IMR-90 (cell line): ENCODE data around the gene FOXN4. TPM values are rescaled to one million over a fixed set of nuclear protein-coding genes. Genes with fewer than 3 reads are reported as not detected.

Experiments used
- ATAC-seq: fragments of 200-7000 bp; cut with Tn5 transposase; 2 replicates; pipeline ENCODE4 v1.9.1; 2020; ENCODE audit warnings: low read depth, mild to moderate bottlenecking, moderate library complexity
- BruUV-seq: library from RNA; stranded (reverse); fragments of 400-500 nt; replicated peaks from 2 replicates; lab custom pipeline; 2021; lab: Mats Ljungman, UMichigan
- CTCF ChIA-PET: fragments of 300-600 bp; formaldehyde crosslinking; extraction: SDS; loops from one replicate; lab custom pipeline; 2021; ENCODE audit warnings: antibody characterized with exemption; lab: Yijun Ruan, JAX
- POLR2A ChIA-PET: fragments of 300-600 bp; sonication (Branson Sonifier 250); formaldehyde crosslinking; loops from one replicate; lab custom pipeline; 2022; ENCODE audit warnings: antibody characterized with exemption; ENCODE audit not compliant: unreplicated experiment; lab: Charles Lee
- DNase-seq: peaks from one replicate; pipeline ENCODE4 v3.0.0; 2013
- H2AFZ ChIP-seq: replicated peaks from 2 replicates; pipeline ENCODE3; 2013; ENCODE audit warnings: low read length, mild to moderate bottlenecking; ENCODE audit not compliant: poor library complexity
- H2AK5ac ChIP-seq: 2 replicates; pipeline ENCODE4 v1.6.1; 2013; ENCODE audit warnings: low read depth, low read length, inconsistent platforms
- H2AK9ac ChIP-seq: replicated peaks from 2 replicates; pipeline ENCODE3; 2013; ENCODE audit warnings: mild to moderate bottlenecking, low read depth, low read length, moderate library complexity; ENCODE audit not compliant: poor library complexity
- H2BK120ac ChIP-seq: 2 replicates; pipeline ENCODE4 v1.6.1; 2013; ENCODE audit warnings: low read depth, low read length, inconsistent platforms
- H2BK15ac ChIP-seq: 3 replicates; pipeline ENCODE4 v1.6.1; 2013; ENCODE audit warnings: low read depth, low read length, inconsistent platforms
- H2BK20ac ChIP-seq: 2 replicates; pipeline ENCODE4 v1.6.1; 2013; ENCODE audit warnings: low read depth, mild to moderate bottlenecking, inconsistent platforms, low read length, moderate library complexity
- H2BK5ac ChIP-seq: 2 replicates; pipeline ENCODE4 v1.6.1; 2013; ENCODE audit warnings: mild to moderate bottlenecking, low read depth, low read length, inconsistent platforms; ENCODE audit not compliant: poor library complexity, severe bottlenecking
- H3K14ac ChIP-seq: replicated peaks from 2 replicates; pipeline ENCODE4 v1.6.1; 2013; ENCODE audit warnings: low read depth, low read length, inconsistent platforms
- H3K18ac ChIP-seq: 2 replicates; pipeline ENCODE4 v1.6.1; 2013; ENCODE audit warnings: low read depth, low read length, control low read depth
- H3K23ac ChIP-seq: 2 replicates; pipeline ENCODE4 v1.6.1; 2013; ENCODE audit warnings: low read depth, low read length, inconsistent platforms
- H3K27ac ChIP-seq: 2 replicates; pipeline ENCODE4 v1.5.1; 2013; ENCODE audit warnings: mild to moderate bottlenecking, control low read depth, low read length; ENCODE audit not compliant: insufficient read depth
- H3K27me3 ChIP-seq: 2 replicates; pipeline ENCODE4 v1.6.1; 2013; ENCODE audit warnings: low read length; ENCODE audit not compliant: control insufficient read depth, insufficient read depth
- H3K36me3 ChIP-seq: 2 replicates; pipeline ENCODE4 v1.6.1; 2013; ENCODE audit warnings: low read length, mixed read lengths; ENCODE audit not compliant: control insufficient read depth, insufficient read depth
- H3K4ac ChIP-seq: 2 replicates; pipeline ENCODE4 v1.6.1; 2013; ENCODE audit warnings: low read depth, low read length, inconsistent platforms
- H3K4me1 ChIP-seq: 2 replicates; pipeline ENCODE4 v1.6.1; 2013; ENCODE audit warnings: low read length, mixed read lengths; ENCODE audit not compliant: control insufficient read depth, insufficient read depth
- H3K4me2 ChIP-seq: 2 replicates; pipeline ENCODE4 v1.6.1; 2013; ENCODE audit warnings: low read depth, mild to moderate bottlenecking, control low read depth, low read length, moderate library complexity
- H3K4me3 ChIP-seq: 2 replicates; pipeline ENCODE4 v1.5.1; 2013; ENCODE audit warnings: low read depth, mild to moderate bottlenecking, control low read depth, low read length, moderate library complexity; ENCODE audit not compliant: insufficient read depth
- H3K56ac ChIP-seq: 2 replicates; pipeline ENCODE4 v1.6.1; 2013; ENCODE audit warnings: low read length, inconsistent platforms; ENCODE audit not compliant: insufficient read depth; ENCODE audit errors: extremely low read depth
- H3K79me1 ChIP-seq, 2 experiments: 2 replicates each; pipeline ENCODE4 v1.6.1; 2013; ENCODE audit warnings: low read length in 2 of 2, inconsistent platforms in 1 of 2, low read depth in 1 of 2
- H3K9ac ChIP-seq: 2 replicates; pipeline ENCODE4 v1.6.1; 2013; ENCODE audit warnings: low read depth, low read length, control low read depth
- H3K9me1 ChIP-seq: 2 replicates; pipeline ENCODE4 v1.6.1; 2013; ENCODE audit warnings: low read length, inconsistent platforms; ENCODE audit not compliant: insufficient read depth
- H3K9me3 ChIP-seq: 2 replicates; pipeline ENCODE4 v1.6.1; 2013; ENCODE audit warnings: low read length; ENCODE audit not compliant: control insufficient read depth, insufficient read depth
- H4K20me1 ChIP-seq: 2 replicates; pipeline ENCODE4 v1.6.1; 2013; ENCODE audit warnings: low read length, inconsistent platforms; ENCODE audit not compliant: insufficient read depth
- H4K5ac ChIP-seq: 2 replicates; pipeline ENCODE4 v1.6.1; 2013; ENCODE audit warnings: mild to moderate bottlenecking, low read depth, low read length, control low read depth
- H4K8ac ChIP-seq, 2 experiments: 2 replicates each; pipeline ENCODE4 v1.6.1; 2013; ENCODE audit warnings: low read depth in 2 of 2, low read length in 2 of 2, control low read depth in 1 of 2, inconsistent platforms in 1 of 2
- H4K91ac ChIP-seq: 2 replicates; pipeline ENCODE4 v1.6.1; 2013; ENCODE audit warnings: low read depth, low read length, inconsistent platforms; ENCODE audit not compliant: insufficient read depth
- CEBPB ChIP-seq: IDR thresholded peaks from 2 replicates; pipeline ENCODE4 v1.6.1; 2012; ENCODE audit warnings: low read depth, low read length, improper control_type of control experiment
- CHD1 ChIP-seq: IDR thresholded peaks from 2 replicates; pipeline ENCODE4 v1.6.1; 2012; ENCODE audit warnings: low read depth, low read length, improper control_type of control experiment
- FOS ChIP-seq: fragments of 150-350 bp; IDR thresholded peaks from 2 replicates; pipeline ENCODE4 v1.6.1; 2016; ENCODE audit warnings: low read depth, low read length
- MAFK ChIP-seq: IDR thresholded peaks from 2 replicates; pipeline ENCODE4 v1.6.1; 2012; ENCODE audit warnings: low read depth, low read length, improper control_type of control experiment
- MXI1 ChIP-seq: IDR thresholded peaks from 2 replicates; pipeline ENCODE4 v1.6.1; 2012; ENCODE audit warnings: low read depth, mild to moderate bottlenecking, low read length, moderate library complexity, borderline replicate concordance
- NFE2L2 ChIP-seq: fragments of 150-350 bp; IDR thresholded peaks from 2 replicates; pipeline ENCODE4 v1.6.1; 2016; ENCODE audit warnings: low read depth, mild to moderate bottlenecking, low read length
- POLR2A ChIP-seq: IDR thresholded peaks from 2 replicates; pipeline ENCODE4 v1.6.1; 2012; ENCODE audit warnings: mild to moderate bottlenecking, low read depth, low read length
- RAD21 ChIP-seq: IDR thresholded peaks from 2 replicates; pipeline ENCODE4 v1.6.1; 2012; ENCODE audit warnings: low read length, improper control_type of control experiment
- RCOR1 ChIP-seq: IDR thresholded peaks from 2 replicates; pipeline ENCODE4 v1.6.1; 2012; ENCODE audit warnings: mild to moderate bottlenecking, low read length, improper control_type of control experiment; ENCODE audit not compliant: insufficient replicate concordance
- RFX5 ChIP-seq: IDR thresholded peaks from 2 replicates; pipeline ENCODE4 v1.8.0; 2012; ENCODE audit warnings: low read depth, mild to moderate bottlenecking, low read length, moderate library complexity
- SMC3 ChIP-seq: fragments of 150-350 bp; IDR thresholded peaks from 2 replicates; pipeline ENCODE4 v1.6.1; 2016; ENCODE audit warnings: low read depth, mild to moderate bottlenecking, antibody characterized with exemption, low read length, moderate library complexity
- WGBS, 2 experiments: methylation state at CpG; one replicate each; pipeline versions ENCODE4 v1.1.5 to v1.1.7; 2013; ENCODE audit warnings: missing lambda C conversion rate in 2 of 2; ENCODE audit not compliant: insufficient read length in 1 of 2; ENCODE audit errors: extremely low coverage in 2 of 2; 5-methylcytosine and 5-hydroxymethylcytosine counted together
- dilution Hi-C: fragments of 300-500 bp; cut with HindIII; formaldehyde crosslinking; loops from one replicate; pipeline ENCODE4 v1.14.3; 2018; ENCODE audit warnings: low sequenced_read_pairs; ENCODE audit not compliant: unreplicated experiment
- in situ Hi-C: fragments of 300-500 bp; cut with MboI; formaldehyde crosslinking; loops from 3 replicates; pipeline ENCODE4 v1.14.3; 2019; ENCODE audit warnings: low sequenced_read_pairs, inconsistent platforms, mixed read lengths
- intact Hi-C: fragments of 100-400 bp; cut with micrococcal nuclease; formaldehyde crosslinking; loops from 2 replicates; pipeline ENCODE4 v1.10.0; 2022
- polyA plus RNA-seq, 3 experiments: library from polyadenylated mRNA; depleted of rRNA; stranded (reverse); fragments of >200 nt; gene quantifications; 2 replicates each; pipeline ENCODE4 v1.2.3, GENCODE V29; 2012; ENCODE audit warnings: low replicate concordance in 1 of 3
- total RNA-seq: library from RNA; depleted of rRNA; stranded (reverse); fragments of >200 nt; gene quantifications from 2 replicates; pipeline ENCODE4 v1.2.3, GENCODE V29; 2012
- TF ChIP-seq, protein P1 (sequence below): conservative IDR thresholded peaks from 2 replicates; pipeline ENCODE4 v1.5.1; 2012; ENCODE audit warnings: mild to moderate bottlenecking, low read depth, low read length, improper control_type of control experiment
- TF ChIP-seq, protein P2 (sequence below): fragments of 150-350 bp; IDR thresholded peaks from 2 replicates; pipeline ENCODE4 v1.6.1; 2017; ENCODE audit warnings: mild to moderate bottlenecking, antibody characterized with exemption, low read length, low read depth

FOXN4 gene
- total and polyA plus RNA-seq, 2 of the 4 experiments (the other 2 are of a cell fraction): not detected

DNA sequence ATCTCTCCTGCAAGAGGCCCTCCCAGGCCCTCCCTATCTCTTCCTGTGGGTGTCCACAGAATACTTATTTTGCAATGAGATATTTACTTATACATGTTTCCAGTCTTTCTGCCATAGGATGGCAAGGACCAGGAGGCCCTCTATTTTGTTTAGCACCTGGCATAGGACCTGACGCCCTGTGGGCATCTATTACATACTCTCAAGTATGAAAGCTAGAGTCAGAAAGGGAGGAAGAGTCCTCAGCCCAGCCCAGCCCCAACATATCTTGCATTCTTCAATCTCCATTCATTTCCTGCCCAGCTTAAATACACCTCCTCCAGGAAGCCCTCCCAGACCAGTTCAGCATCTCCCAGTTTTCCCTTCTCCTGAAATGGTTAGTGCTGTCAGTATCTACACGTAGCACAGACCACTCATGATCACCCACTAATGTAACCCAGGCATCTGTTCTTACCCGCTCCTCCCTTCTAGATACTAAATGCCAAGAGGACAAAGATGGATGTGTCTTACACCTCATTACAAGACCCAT is 7.4 kb downstream of the FOXN4 start:
- Histone ChIP-seq H3K4me3 (no peak overlapping the region), H3K56ac (no peak overlapping the region), H3K18ac (no peak overlapping the region), H2BK20ac (no peak overlapping the region), H2BK5ac (no peak overlapping the region), H4K20me1 (no peaks in the 10 kb centered on the region), H3K9me3 (no peaks in the 10 kb centered on the region), H3K4ac (no peak overlapping the region), H3K14ac (no peak overlapping the region), H3K9me1 (no peaks in the 10 kb centered on the region), H2AK5ac (no peak overlapping the region), H3K4me2 (no peak overlapping the region), H3K27ac (no peak overlapping the region), H4K8ac (no peak overlapping the region), H2BK120ac (no peak overlapping the region), H2AFZ (no peak overlapping the region), H4K5ac (no peak overlapping the region), H3K23ac (no peak overlapping the region), H2BK15ac (no peak overlapping the region), H4K91ac (no peak overlapping the region), H2AK9ac (no peak overlapping the region), H3K27me3 (peaks cover 26% of the 10 kb centered on the region), H3K79me1 (no peaks in the 10 kb centered on the region), H3K4me1 (no peaks in the 10 kb centered on the region), H3K36me3 (no peaks in the 10 kb centered on the region), H3K9ac (no peak overlapping the region)
- WGBS, 2 experiments: 56% methylated on average over 1 of the region's 3 CpGs; no CpG with 5 or more reads in 1 of the 2 experiments
- ChIA-PET POLR2A (no interaction called here), CTCF (interaction anchor here (0.6 kb wide), 1 partner anchor 22 kb away, joined by 7 read pairs; no protein-coding TSS in a partner anchor)
- intact Hi-C loops (no loop called here), dilution Hi-C loops (no loop called here), in situ Hi-C loops (no loop called here)
- no TSS peak for BruUV-seq
- TF ChIP-seq CEBPB (no peak), CHD1 (no peak), RCOR1 (no peak), RAD21 (no peak), NFE2L2 (no peak), MAFK (no peak), SMC3 (no peak), RFX5 (no peak), FOS (no peak), POLR2A (no peak), MXI1 (no peak)
- TF ChIP-seq, protein P1, sequence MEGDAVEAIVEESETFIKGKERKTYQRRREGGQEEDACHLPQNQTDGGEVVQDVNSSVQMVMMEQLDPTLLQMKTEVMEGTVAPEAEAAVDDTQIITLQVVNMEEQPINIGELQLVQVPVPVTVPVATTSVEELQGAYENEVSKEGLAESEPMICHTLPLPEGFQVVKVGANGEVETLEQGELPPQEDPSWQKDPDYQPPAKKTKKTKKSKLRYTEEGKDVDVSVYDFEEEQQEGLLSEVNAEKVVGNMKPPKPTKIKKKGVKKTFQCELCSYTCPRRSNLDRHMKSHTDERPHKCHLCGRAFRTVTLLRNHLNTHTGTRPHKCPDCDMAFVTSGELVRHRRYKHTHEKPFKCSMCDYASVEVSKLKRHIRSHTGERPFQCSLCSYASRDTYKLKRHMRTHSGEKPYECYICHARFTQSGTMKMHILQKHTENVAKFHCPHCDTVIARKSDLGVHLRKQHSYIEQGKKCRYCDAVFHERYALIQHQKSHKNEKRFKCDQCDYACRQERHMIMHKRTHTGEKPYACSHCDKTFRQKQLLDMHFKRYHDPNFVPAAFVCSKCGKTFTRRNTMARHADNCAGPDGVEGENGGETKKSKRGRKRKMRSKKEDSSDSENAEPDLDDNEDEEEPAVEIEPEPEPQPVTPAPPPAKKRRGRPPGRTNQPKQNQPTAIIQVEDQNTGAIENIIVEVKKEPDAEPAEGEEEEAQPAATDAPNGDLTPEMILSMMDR: no peak
- TF ChIP-seq, protein P2, sequence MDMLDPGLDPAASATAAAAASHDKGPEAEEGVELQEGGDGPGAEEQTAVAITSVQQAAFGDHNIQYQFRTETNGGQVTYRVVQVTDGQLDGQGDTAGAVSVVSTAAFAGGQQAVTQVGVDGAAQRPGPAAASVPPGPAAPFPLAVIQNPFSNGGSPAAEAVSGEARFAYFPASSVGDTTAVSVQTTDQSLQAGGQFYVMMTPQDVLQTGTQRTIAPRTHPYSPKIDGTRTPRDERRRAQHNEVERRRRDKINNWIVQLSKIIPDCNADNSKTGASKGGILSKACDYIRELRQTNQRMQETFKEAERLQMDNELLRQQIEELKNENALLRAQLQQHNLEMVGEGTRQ: no peak
- DNase-seq (no peak), ATAC-seq (no peak)
